Upper lobe of left lung (tissue), 6 donors: ENCODE measurements around the gene LTBP2. TPM values are rescaled to one million over a fixed set of nuclear protein-coding genes. Genes with fewer than 3 reads are reported as not detected.

Experiments
- ATAC-seq, 2 donors: fragments of 200-7000 bp; cut with Tn5 transposase; one replicate each; pipeline ENCODE4 v1.9.1; 2022; ENCODE audit warnings: mild to moderate bottlenecking in 2 of 2, moderate library complexity in 2 of 2; ENCODE audit not compliant: low FRiP score in 2 of 2
- DNase-seq, 2 donors: peaks; one replicate each; pipeline ENCODE4 v3.0.0-alpha.2; 2019 to 2020
- H3K27ac ChIP-seq, 4 donors: fragments of 200-600 bp; sonication (generic); one replicate each; pipeline ENCODE4 v1.5.1; 2016 to 2019
- H3K27me3 ChIP-seq, 4 donors: fragments of 200-600 bp; sonication (generic); one replicate each; pipeline ENCODE4 v1.5.1; 2017 to 2019
- H3K36me3 ChIP-seq, 4 donors: fragments of 200-600 bp; sonication (generic); one replicate each; pipeline ENCODE4 v1.5.1; 2016 to 2019
- H3K4me1 ChIP-seq, 4 donors: fragments of 200-600 bp; sonication (generic); one replicate each; pipeline ENCODE4 v1.5.1; 2018 to 2019
- H3K4me3 ChIP-seq, 4 donors: fragments of 200-600 bp; sonication (generic); one replicate each; pipeline ENCODE4 v1.5.1; 2017 to 2019; ENCODE audit warnings: mild to moderate bottlenecking in 2 of 4, moderate library complexity in 1 of 4
- H3K9me3 ChIP-seq, 4 donors: fragments of 200-600 bp; sonication (generic); one replicate each; pipeline ENCODE4 v1.5.1; 2018 to 2019
- EP300 ChIP-seq, 4 donors: sonication (generic); formaldehyde crosslinking; IDR thresholded peaks; one replicate each; pipeline ENCODE4 v1.5.1; 2017; ENCODE audit warnings: antibody characterized with exemption in 4 of 4, control low read depth in 2 of 4
- POLR2A ChIP-seq, 4 donors: fragments of 450-650 bp; IDR thresholded peaks; one replicate each; pipeline ENCODE4 v1.5.1; 2016 to 2017; ENCODE audit warnings: antibody characterized with exemption in 4 of 4, mild to moderate bottlenecking in 2 of 4
- POLR2AphosphoS5 ChIP-seq, 2 donors: sonication (generic); formaldehyde crosslinking; IDR thresholded peaks; one replicate each; pipeline ENCODE4 v1.5.1; 2017; ENCODE audit warnings: antibody characterized with exemption in 2 of 2
- WGBS, 2 donors: methylation state at CpG; one replicate each; pipeline ENCODE4 v1.1.5; 2017 to 2018; 5-methylcytosine and 5-hydroxymethylcytosine counted together
- total RNA-seq, 6 donors: library from RNA; depleted of rRNA in 4 of 6; stranded (reverse); fragments of >200 nt in 4 of 6; gene quantifications; one replicate each; pipeline versions ENCODE4 v1.1.0 to v1.2.1, GENCODE V29; 2016 to 2021
- TF ChIP-seq, protein P1 (sequence below), 6 experiments: fragments of 450-650 bp in 4 of 6; fragments of 200-600 bp in 2 of 6; sonication (generic) in 2 of 6; IDR thresholded peaks; one replicate each; pipeline ENCODE4 v1.5.1; 2016 to 2019; ENCODE audit warnings: antibody characterized with exemption in 6 of 6
- donor health status: DM: no; HTN: no; CAD: no; lungs with moderate emphysema.
- donor health status: DM: no; HTN: yes; CAD: no; lungs with severe emphysema.

Gene LTBP2
- total RNA-seq: 100 to 1,000 TPM in 2 of 6 donors, 10 to 100 TPM in 4; 19.7 to 136 (median 77.6) TPM

DNA sequence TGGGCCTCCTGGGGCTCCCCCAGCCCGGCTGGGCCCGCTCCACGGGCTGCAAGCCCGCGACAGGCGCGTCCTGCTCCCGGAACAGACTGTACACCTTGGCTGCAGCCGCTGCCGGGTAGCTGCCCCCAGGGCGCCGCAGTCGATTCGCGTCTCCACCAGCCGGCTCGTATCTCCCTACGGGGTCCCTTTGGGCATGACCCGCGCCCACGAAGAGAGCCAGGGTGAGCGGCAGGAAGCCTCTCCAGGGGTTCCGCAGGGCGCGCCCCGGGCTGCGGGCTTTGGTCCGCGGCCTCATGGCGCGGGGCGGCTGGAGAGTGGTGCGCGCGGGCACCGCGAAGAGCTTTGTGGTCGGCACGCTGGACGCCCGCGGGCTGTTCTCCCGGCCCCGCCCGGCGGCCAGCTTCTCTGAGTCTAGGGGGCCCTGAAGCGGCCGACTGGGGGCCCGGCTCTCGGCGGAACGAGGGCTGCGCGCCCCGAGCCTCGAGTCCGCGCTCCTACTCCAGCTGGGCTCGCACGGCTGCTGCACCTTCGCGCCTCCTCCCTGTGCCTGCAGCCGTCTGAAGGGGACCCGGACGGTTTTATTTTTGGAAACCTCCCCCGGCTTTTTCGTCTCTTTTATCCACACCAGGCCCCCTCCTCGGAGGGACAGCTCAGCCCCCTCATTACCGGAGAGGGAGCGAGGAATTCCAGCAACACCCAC, at the start of gene LTBP2:
LTBP2 (minus strand) TSS at position 588 of the 700 bp plus-strand sequence; CDS start at position 295, 293 bp downstream.
- Histone ChIP-seq H3K4me3 (peak within 1 kb of the TSS; percentile 31 to 89 (median 58)), H3K36me3 (no peaks in the 10 kb centered on the region), H3K27ac (peak within 1 kb of the TSS; percentile 40 to 56 (median 48)), H3K4me1 (peaks cover 23 to 41% (median 30%) of the 10 kb centered on the region in 4 donors), H3K27me3 (peaks cover 0 to 19% (median 5%) of the 10 kb centered on the region in 4 donors), H3K9me3 (no peaks in the 10 kb centered on the region)
- ATAC-seq (peak in 1 of 2 donors; percentile 49), DNase-seq (peak in 1 of 2 donors; percentile 90)
- 0% methylated on average over 51 of the region's 70 CpGs; no CpG with 5 or more reads in 1 of the 2 donors for WGBS, 2 donors
- TF ChIP-seq POLR2AphosphoS5 (IDR thresholded peaks at IDR 0.05) (no peak), POLR2A (IDR thresholded peaks at IDR 0.05) (no peak), EP300 (IDR thresholded peaks at IDR 0.05) (no peak)
- TF ChIP-seq, protein P1, sequence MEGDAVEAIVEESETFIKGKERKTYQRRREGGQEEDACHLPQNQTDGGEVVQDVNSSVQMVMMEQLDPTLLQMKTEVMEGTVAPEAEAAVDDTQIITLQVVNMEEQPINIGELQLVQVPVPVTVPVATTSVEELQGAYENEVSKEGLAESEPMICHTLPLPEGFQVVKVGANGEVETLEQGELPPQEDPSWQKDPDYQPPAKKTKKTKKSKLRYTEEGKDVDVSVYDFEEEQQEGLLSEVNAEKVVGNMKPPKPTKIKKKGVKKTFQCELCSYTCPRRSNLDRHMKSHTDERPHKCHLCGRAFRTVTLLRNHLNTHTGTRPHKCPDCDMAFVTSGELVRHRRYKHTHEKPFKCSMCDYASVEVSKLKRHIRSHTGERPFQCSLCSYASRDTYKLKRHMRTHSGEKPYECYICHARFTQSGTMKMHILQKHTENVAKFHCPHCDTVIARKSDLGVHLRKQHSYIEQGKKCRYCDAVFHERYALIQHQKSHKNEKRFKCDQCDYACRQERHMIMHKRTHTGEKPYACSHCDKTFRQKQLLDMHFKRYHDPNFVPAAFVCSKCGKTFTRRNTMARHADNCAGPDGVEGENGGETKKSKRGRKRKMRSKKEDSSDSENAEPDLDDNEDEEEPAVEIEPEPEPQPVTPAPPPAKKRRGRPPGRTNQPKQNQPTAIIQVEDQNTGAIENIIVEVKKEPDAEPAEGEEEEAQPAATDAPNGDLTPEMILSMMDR (IDR thresholded peaks at IDR 0.05): no peak

DNA sequence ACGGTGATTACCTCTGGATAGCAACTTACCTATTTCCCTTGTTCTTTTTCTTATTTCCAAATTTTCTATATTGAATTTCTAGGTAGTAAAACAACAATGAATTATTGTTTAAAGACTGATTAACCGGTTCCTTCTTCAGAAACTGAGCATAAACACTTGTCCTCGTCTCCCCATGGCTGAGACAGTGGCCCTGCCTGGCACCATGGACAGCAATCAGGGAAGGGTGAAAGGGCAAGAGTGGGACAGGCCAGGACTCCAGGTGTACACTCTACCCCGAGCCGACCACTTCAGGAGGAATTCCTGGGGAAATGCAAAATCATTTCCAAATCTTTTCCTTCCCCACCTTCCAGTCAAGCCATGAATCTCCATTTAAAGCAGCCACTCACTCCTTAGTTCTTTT, 48.8 kb upstream of the LTBP2 start:
- H3K27ac ChIP-seq: no peak overlapping the region
- 80 to 84% methylated on average over 5 of the region's 5 CpGs for WGBS, 2 donors

DNA sequence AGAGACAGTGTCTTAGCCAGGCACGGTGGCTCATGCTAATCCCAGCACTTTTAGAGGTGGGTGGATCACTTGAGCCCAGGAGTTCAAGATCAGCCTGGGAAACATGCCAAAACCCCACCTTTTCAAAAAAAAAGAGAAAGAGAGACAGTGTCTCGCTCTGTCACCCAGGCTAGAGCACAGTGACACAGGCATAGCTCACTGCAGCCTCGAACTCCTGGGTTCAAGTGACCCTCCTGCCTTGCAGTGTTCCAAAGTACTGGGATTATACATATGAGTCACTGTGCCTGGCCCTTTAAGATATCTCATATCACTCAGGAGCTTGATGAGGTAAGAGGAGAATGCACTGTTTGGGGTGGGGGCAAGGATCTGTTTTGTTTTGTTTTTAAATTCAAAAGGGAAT, 48.1 kb upstream of the LTBP2 start:
- Histone ChIP-seq H3K36me3 (peaks cover 0 to 62% (median 35%) of the 10 kb centered on the region in 4 donors), H3K27ac (no peak overlapping the region), H3K4me1 (peaks cover 0 to 3% (median 0%) of the 10 kb centered on the region in 4 donors), H3K4me3 (no peak overlapping the region), H3K27me3 (no peaks in the 10 kb centered on the region), H3K9me3 (no peaks in the 10 kb centered on the region)
- ATAC-seq: no peak
- TF ChIP-seq, protein P1 (IDR thresholded peaks at IDR 0.05): no peak
- TF ChIP-seq POLR2AphosphoS5 (IDR thresholded peaks at IDR 0.05): no peak
- TF ChIP-seq POLR2A (IDR thresholded peaks at IDR 0.05): no peak
- TF ChIP-seq EP300 (IDR thresholded peaks at IDR 0.05): no peak
- no peak for DNase-seq
- 82 to 85% methylated on average over 3 of the region's 3 CpGs for WGBS, 2 donors

More for the DNA sequence above, 48.8 kb upstream of the LTBP2 start:
- H3K4me1 ChIP-seq: peaks cover 0 to 1% (median 0%) of the 10 kb centered on the region in 4 donors
- H3K36me3 ChIP-seq: peaks cover 0 to 69% (median 36%) of the 10 kb centered on the region in 4 donors
- H3K4me3 ChIP-seq: no peak overlapping the region
- ATAC-seq (no peak), DNase-seq (no peak)
- TF ChIP-seq EP300 (IDR thresholded peaks at IDR 0.05) (no peak), POLR2AphosphoS5 (IDR thresholded peaks at IDR 0.05) (no peak)
- H3K9me3 ChIP-seq: no peaks in the 10 kb centered on the region
- no peaks in the 10 kb centered on the region for H3K27me3 ChIP-seq

DNA sequence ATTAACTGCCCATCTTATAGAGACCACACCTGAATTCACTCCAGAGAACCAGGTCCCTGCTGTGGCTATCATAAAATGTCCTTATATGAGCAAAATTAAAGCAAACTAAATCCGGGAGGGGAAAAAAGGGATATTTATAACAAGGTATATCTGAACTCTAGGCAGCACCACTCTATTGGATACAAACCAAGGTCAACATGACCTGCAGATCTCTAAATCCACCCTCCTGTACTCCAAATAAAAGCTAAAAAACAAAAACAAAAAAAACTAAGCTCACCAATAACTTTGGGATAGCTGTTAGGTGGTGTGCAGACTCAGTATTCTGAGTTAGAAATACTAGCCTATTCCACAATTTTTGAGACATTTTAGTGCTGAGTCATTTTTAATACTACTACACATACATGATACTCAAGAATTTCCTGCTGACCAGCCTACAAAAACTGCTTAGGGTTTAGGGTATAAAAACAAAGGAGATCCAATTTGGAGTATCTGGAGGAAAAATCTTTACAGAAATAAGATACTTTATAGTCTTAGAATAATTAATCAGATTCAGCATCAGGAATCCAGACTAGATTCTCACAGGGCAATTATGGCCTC, 46.6 kb upstream of the LTBP2 start:
- Histone ChIP-seq H3K27me3 (no peaks in the 10 kb centered on the region), H3K4me3 (no peak overlapping the region), H3K36me3 (peaks cover 0 to 49% (median 26%) of the 10 kb centered on the region in 4 donors), H3K27ac (no peak overlapping the region), H3K4me1 (peaks cover 0 to 11% (median 0%) of the 10 kb centered on the region in 4 donors), H3K9me3 (no peaks in the 10 kb centered on the region)
- WGBS, 2 donors: 91% methylated on average over 1 of the region's 1 CpG
- TF ChIP-seq POLR2AphosphoS5 (IDR thresholded peaks at IDR 0.05) (no peak), EP300 (IDR thresholded peaks at IDR 0.05) (no peak), POLR2A (IDR thresholded peaks at IDR 0.05) (no peak)
- TF ChIP-seq, protein P1 (IDR thresholded peaks at IDR 0.05): no peak
- no peak for ATAC-seq
- no peak for DNase-seq

DNA sequence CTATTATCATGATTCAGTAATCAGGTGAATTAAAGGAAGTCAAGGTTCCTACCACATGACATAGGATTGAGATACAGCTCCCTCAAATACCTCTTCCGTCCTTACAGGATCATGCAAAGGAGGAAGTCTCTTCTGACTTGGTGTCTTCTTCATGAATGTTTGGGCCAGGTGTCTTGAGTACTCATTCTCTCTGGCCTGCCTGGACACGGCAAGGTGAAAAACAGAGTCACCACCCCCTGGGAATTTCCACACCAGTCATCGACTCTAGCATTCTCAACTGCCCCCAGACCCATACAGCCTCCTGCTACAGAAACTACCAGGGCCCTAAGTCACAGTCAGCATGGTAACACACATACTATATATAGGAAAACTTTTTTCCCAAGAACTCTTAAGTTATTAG, 44.9 kb upstream of the LTBP2 start:
- Histone ChIP-seq H3K27ac (no peak overlapping the region), H3K4me1 (peaks cover 0 to 11% (median 1%) of the 10 kb centered on the region in 4 donors), H3K9me3 (no peaks in the 10 kb centered on the region), H3K4me3 (no peak overlapping the region), H3K36me3 (peaks cover 0 to 32% (median 10%) of the 10 kb centered on the region in 4 donors), H3K27me3 (no peaks in the 10 kb centered on the region)
- DNase-seq (no peak), ATAC-seq (no peak)
- TF ChIP-seq, protein P1 (IDR thresholded peaks at IDR 0.05): no peak
- TF ChIP-seq POLR2AphosphoS5 (IDR thresholded peaks at IDR 0.05) (no peak), EP300 (IDR thresholded peaks at IDR 0.05) (no peak), POLR2A (IDR thresholded peaks at IDR 0.05) (no peak)
- WGBS, 2 donors: 86 to 91% methylated on average over 3 of the region's 3 CpGs
